Neural cell (in vitro differentiated cells): ENCODE data around the gene EN2.
A peak's percentile ranks its signal among the peaks of the same experiment; 100 is the strongest.

ENCODE experiments used
- CTCF ChIP-seq: fragments of 450-650 bp; IDR thresholded peaks from 2 replicates; pipeline ENCODE4 v1.5.1; 2014; ENCODE audit warnings: antibody characterized with exemption, mild to moderate bottlenecking, moderate library complexity; ENCODE audit not compliant: poor library complexity, severe bottlenecking
- MXI1 ChIP-seq: fragments of 450-650 bp; conservative IDR thresholded peaks from 2 replicates; pipeline ENCODE4 v1.6.1; 2014; ENCODE audit warnings: antibody characterized with exemption, mild to moderate bottlenecking; ENCODE audit not compliant: poor library complexity, severe bottlenecking
- POLR2AphosphoS5 ChIP-seq: IDR thresholded peaks from 2 replicates; pipeline ENCODE4 v1.6.1; 2012
- RAD21 ChIP-seq: fragments of 450-650 bp; conservative IDR thresholded peaks from 2 replicates; pipeline ENCODE4 v1.6.1; 2014; ENCODE audit warnings: antibody characterized with exemption, mild to moderate bottlenecking, moderate library complexity
- SMC3 ChIP-seq: fragments of 450-650 bp; conservative IDR thresholded peaks from 2 replicates; pipeline ENCODE4 v1.6.1; 2014; ENCODE audit warnings: antibody characterized with exemption, mild to moderate bottlenecking, moderate library complexity; ENCODE audit not compliant: poor library complexity
- TF ChIP-seq, protein P1 (sequence below): IDR thresholded peaks from 2 replicates; pipeline ENCODE4 v1.6.1; 2012; ENCODE audit warnings: borderline replicate concordance

DNA sequence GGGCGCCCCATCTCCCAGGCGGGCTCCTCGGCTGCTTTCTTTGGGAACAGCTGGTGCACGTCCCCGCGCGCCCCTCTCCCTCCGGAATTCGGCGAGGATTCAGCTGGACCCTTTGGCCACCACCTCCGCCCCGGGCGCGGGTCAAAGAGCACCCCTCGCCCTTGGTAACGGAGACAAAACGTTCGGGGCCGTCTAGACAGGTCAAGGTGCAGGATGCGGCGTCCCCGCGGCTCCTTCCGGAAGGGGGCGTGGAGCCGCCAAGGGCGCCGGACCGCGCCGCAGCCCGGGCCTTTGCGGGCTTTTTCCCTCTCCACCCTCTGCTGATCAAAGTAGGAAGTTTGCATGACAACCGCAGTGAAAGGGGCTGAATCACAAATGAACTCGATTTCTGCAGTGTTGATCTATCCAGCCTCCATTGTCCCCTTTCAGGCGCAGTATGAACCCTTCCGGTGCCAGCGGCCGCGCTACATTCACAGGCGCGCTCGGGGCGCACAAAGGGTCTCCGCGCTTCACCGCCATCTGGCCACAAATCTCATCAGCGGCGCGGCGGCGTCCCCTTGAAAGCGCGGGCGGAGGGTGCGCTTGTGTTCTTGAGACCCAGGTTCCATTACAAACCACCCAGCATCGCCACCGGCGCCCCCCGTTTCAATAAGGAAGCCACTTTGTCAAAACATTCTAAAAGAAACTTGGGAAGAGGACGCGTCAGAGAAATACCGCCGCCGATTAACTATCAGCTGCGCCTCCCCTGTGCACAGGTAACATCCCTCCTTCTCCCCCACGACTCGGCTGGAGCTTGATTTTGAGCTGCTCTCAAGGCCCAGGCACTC is 52.0 kb downstream of the EN2 start:
- TF ChIP-seq CTCF = peak; percentile 32
- TF ChIP-seq, protein P1, sequence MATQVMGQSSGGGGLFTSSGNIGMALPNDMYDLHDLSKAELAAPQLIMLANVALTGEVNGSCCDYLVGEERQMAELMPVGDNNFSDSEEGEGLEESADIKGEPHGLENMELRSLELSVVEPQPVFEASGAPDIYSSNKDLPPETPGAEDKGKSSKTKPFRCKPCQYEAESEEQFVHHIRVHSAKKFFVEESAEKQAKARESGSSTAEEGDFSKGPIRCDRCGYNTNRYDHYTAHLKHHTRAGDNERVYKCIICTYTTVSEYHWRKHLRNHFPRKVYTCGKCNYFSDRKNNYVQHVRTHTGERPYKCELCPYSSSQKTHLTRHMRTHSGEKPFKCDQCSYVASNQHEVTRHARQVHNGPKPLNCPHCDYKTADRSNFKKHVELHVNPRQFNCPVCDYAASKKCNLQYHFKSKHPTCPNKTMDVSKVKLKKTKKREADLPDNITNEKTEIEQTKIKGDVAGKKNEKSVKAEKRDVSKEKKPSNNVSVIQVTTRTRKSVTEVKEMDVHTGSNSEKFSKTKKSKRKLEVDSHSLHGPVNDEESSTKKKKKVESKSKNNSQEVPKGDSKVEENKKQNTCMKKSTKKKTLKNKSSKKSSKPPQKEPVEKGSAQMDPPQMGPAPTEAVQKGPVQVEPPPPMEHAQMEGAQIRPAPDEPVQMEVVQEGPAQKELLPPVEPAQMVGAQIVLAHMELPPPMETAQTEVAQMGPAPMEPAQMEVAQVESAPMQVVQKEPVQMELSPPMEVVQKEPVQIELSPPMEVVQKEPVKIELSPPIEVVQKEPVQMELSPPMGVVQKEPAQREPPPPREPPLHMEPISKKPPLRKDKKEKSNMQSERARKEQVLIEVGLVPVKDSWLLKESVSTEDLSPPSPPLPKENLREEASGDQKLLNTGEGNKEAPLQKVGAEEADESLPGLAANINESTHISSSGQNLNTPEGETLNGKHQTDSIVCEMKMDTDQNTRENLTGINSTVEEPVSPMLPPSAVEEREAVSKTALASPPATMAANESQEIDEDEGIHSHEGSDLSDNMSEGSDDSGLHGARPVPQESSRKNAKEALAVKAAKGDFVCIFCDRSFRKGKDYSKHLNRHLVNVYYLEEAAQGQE = no peak
- TF ChIP-seq MXI1 = no peak
- no peak for TF ChIP-seq SMC3
- no peak for TF ChIP-seq RAD21
- peak; percentile 16 for TF ChIP-seq POLR2AphosphoS5
